NCI-H2029 treated with DMSO at 0.1 percent for 48 hours (cell line): ENCODE data around the gene MAPKAPK2.
"Not testable (repeated sequence)": the region's sequence is repeated elsewhere in the genome, so short reads cannot be mapped to it uniquely, and the experiment has no call there.

Experiments used
- DNase-seq: peaks from one replicate; lab custom pipeline; 2025; lab: John Stamatoyannopoulos, UW

MAPKAPK2 gene

GRCh38 chr1:206778031-206778430, 93.3 kb downstream of the MAPKAPK2 start:
- no peak for DNase-seq

- not testable (repeated sequence) for DNase-seq
Measured at GRCh38 chr1:206778911-206779310, 94.2 kb downstream of the MAPKAPK2 start.

GRCh38 chr1:206779638-206780037, 94.9 kb downstream of the MAPKAPK2 start:
- no peak for DNase-seq

DNA sequence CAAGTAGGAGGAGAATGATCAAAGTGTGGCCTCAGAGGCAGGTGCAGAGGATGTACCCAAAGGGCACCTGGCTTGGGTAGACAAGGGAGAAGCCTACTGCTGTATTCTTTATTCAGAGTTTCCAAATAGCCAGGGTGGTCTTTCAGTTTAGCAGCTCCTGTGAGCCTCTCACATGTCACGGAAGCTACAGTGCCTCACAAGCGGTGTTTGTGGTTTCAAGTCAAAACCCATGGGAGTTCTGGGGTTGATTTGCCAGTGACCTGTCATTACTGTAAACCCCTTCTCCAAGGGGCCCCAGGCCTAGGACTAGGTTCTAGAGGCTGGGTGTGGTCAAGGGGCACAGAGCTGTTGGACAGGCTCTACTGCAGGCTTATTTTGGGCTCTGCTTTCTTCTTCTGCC, 97.7 kb downstream of the MAPKAPK2 start:
- no peak for DNase-seq

DNA sequence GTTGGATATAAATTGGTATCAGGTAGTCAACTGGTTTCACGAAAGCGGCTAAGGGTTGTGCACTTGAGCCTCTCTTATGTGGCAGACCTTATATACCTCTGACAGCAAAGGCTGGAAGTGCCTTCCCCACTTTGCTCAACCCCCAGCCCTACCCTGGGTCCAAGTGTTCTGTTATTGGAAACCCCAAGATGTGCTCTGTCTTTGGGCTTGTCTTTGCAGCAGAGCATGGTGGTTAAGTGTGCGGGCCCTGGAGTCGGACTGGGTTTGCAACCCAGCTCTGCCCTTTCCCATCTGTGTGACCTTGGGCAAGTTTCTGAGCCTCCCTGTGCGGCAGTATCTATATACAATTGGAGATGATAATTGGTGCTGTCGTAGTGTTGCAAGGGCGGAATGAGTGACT, 98.8 kb downstream of the MAPKAPK2 start:
- DNase-seq, result no peak
